HEK293T (cell line): ENCODE results near the gene KCNH6.

Experiments used
- CTCF ChIA-PET: fragments of 350-600 bp; formaldehyde crosslinking; extraction: SDS; loops from one replicate; lab custom pipeline; 2021; ENCODE audit warnings: antibody characterized with exemption, inconsistent platforms; lab: Yijun Ruan, JAX
- POLR2A ChIA-PET: fragments of 350-600 bp; formaldehyde crosslinking; extraction: SDS; loops from one replicate; lab custom pipeline; 2020; ENCODE audit warnings: antibody characterized with exemption, inconsistent platforms; lab: Yijun Ruan, JAX
- DNase-seq: peaks from one replicate; pipeline ENCODE4 v3.0.0; 2012; ENCODE audit warnings: mixed read lengths; ENCODE audit errors: extremely low spot score
- ARNT ChIP-seq: fragments of 450-650 bp; IDR thresholded peaks from 2 replicates; pipeline ENCODE4 v1.6.1; 2017; ENCODE audit warnings: mild to moderate bottlenecking
- BHLHE40 ChIP-seq: fragments of 450-650 bp; IDR thresholded peaks from 2 replicates; pipeline ENCODE4 v1.6.1; 2016; ENCODE audit warnings: mild to moderate bottlenecking, moderate library complexity, borderline replicate concordance
- CTBP1 ChIP-seq: fragments of 450-650 bp; IDR thresholded peaks from 2 replicates; pipeline ENCODE4 v1.6.1; 2016; ENCODE audit warnings: borderline replicate concordance
- ELF4 ChIP-seq: fragments of 450-650 bp; IDR thresholded peaks from 2 replicates; pipeline ENCODE4 v1.6.1; 2017; ENCODE audit warnings: antibody characterized with exemption
- FOXA1 ChIP-seq: fragments of 450-650 bp; IDR thresholded peaks from 2 replicates; pipeline ENCODE4 v1.6.1; 2016; ENCODE audit warnings: mild to moderate bottlenecking
- FOXK2 ChIP-seq: fragments of 450-650 bp; IDR thresholded peaks from 2 replicates; pipeline ENCODE4 v1.6.1; 2016; ENCODE audit warnings: mild to moderate bottlenecking
- FOXM1 ChIP-seq: fragments of 450-650 bp; IDR thresholded peaks from 2 replicates; pipeline ENCODE4 v1.6.1; 2017; ENCODE audit warnings: mild to moderate bottlenecking, borderline replicate concordance
- HDGF ChIP-seq: fragments of 450-650 bp; IDR thresholded peaks from 2 replicates; pipeline ENCODE4 v1.6.1; 2017; ENCODE audit warnings: antibody characterized with exemption, borderline replicate concordance
- L3MBTL2 ChIP-seq: fragments of 450-650 bp; conservative IDR thresholded peaks from 2 replicates; pipeline ENCODE4 v1.6.1; 2016; ENCODE audit warnings: mild to moderate bottlenecking
- LEF1 ChIP-seq: fragments of 450-650 bp; IDR thresholded peaks from 2 replicates; pipeline ENCODE4 v1.6.1; 2017; ENCODE audit warnings: mild to moderate bottlenecking, borderline replicate concordance
- NFRKB ChIP-seq: fragments of 450-650 bp; IDR thresholded peaks from 2 replicates; pipeline ENCODE4 v1.6.1; 2016; ENCODE audit warnings: mild to moderate bottlenecking, moderate library complexity
- SP1 ChIP-seq: fragments of 450-650 bp; IDR thresholded peaks from 2 replicates; pipeline ENCODE4 v1.6.1; 2017
- SUZ12 ChIP-seq: fragments of 450-650 bp; IDR thresholded peaks from 2 replicates; pipeline ENCODE4 v1.6.1; 2016; ENCODE audit warnings: mild to moderate bottlenecking
- TARDBP ChIP-seq: fragments of 450-650 bp; IDR thresholded peaks from 2 replicates; pipeline ENCODE4 v1.6.1; 2016
- ZNF384 ChIP-seq: fragments of 450-650 bp; IDR thresholded peaks from 2 replicates; pipeline ENCODE4 v1.6.1; 2016
- TF ChIP-seq, protein P1 (sequence below): fragments of 450-650 bp; IDR thresholded peaks from 2 replicates; pipeline ENCODE4 v1.6.1; 2016

Gene KCNH6

GRCh38 chr17:63505341-63505740 lies 17.8 kb upstream of the KCNH6 start:
- CTCF ChIA-PET: no interaction called here
- POLR2A ChIA-PET: interaction anchor here (1.0 kb wide), 1 partner anchor 96 kb away, joined by 3 read pairs; the partner anchor contains the start of gene TACO1
- no peak for DNase-seq
- TF ChIP-seq TARDBP: no peak
- no peak for TF ChIP-seq FOXA1
- no peak for TF ChIP-seq ELF4
- no peak for TF ChIP-seq L3MBTL2
- no peak for TF ChIP-seq CTBP1
- TF ChIP-seq BHLHE40: no peak
- TF ChIP-seq ARNT: no peak
- TF ChIP-seq FOXK2: no peak
- TF ChIP-seq ZNF384: no peak
- TF ChIP-seq NFRKB: no peak
- TF ChIP-seq HDGF: no peak
- TF ChIP-seq FOXM1: no peak
- TF ChIP-seq, protein P1, sequence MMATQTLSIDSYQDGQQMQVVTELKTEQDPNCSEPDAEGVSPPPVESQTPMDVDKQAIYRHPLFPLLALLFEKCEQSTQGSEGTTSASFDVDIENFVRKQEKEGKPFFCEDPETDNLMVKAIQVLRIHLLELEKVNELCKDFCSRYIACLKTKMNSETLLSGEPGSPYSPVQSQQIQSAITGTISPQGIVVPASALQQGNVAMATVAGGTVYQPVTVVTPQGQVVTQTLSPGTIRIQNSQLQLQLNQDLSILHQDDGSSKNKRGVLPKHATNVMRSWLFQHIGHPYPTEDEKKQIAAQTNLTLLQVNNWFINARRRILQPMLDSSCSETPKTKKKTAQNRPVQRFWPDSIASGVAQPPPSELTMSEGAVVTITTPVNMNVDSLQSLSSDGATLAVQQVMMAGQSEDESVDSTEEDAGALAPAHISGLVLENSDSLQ: no peak
- TF ChIP-seq LEF1: no peak
- TF ChIP-seq SP1: no peak
- no peak for TF ChIP-seq SUZ12

GRCh38 chr17:63506627-63507026 lies 16.5 kb upstream of the KCNH6 start:
- POLR2A ChIA-PET: no interaction called here
- DNase-seq: no peak
- CTCF ChIA-PET: no interaction called here
- TF ChIP-seq LEF1 (no peak), FOXK2 (no peak), NFRKB (no peak), SUZ12 (no peak), HDGF (no peak), ELF4 (no peak), L3MBTL2 (no peak), BHLHE40 (no peak), ARNT (no peak), TARDBP (no peak), FOXM1 (no peak), CTBP1 (no peak), SP1 (no peak), ZNF384 (no peak), FOXA1 (no peak)
- TF ChIP-seq, protein P1: no peak

GRCh38 chr17:63511331-63511730 lies 11.8 kb upstream of the KCNH6 start:
- no peak for DNase-seq
- ChIA-PET POLR2A (no interaction called here), CTCF (interaction anchor here (0.6 kb wide), 1 partner anchor 31 kb away, joined by 3 read pairs; no protein-coding TSS in a partner anchor)
- no peak for TF ChIP-seq FOXA1
- TF ChIP-seq ELF4: no peak
- no peak for TF ChIP-seq SP1
- TF ChIP-seq HDGF: no peak
- TF ChIP-seq, protein P1: no peak
- no peak for TF ChIP-seq FOXK2
- TF ChIP-seq ZNF384: no peak
- TF ChIP-seq LEF1: no peak
- TF ChIP-seq BHLHE40: no peak
- TF ChIP-seq FOXM1: no peak
- no peak for TF ChIP-seq SUZ12
- TF ChIP-seq L3MBTL2: no peak
- no peak for TF ChIP-seq CTBP1
- TF ChIP-seq TARDBP: no peak
- TF ChIP-seq NFRKB: no peak

GRCh38 chr17:63512388-63512787 lies 10.8 kb upstream of the KCNH6 start:
- TF ChIP-seq SUZ12 (no peak), BHLHE40 (no peak), FOXK2 (no peak), ELF4 (no peak), ZNF384 (no peak), HDGF (no peak), FOXA1 (no peak), TARDBP (no peak), FOXM1 (no peak), LEF1 (no peak), ARNT (no peak), NFRKB (no peak)
- TF ChIP-seq, protein P1: no peak
- no peak for DNase-seq
- ChIA-PET POLR2A (no interaction called here), CTCF (no interaction called here)

GRCh38 chr17:63512896-63513644 lies 10.1 kb upstream of the KCNH6 start:
- ChIA-PET POLR2A (interaction anchor here (1.1 kb wide), 1 partner anchor 10 kb away, joined by 3 read pairs; no protein-coding TSS in a partner anchor), CTCF (no interaction called here)
- TF ChIP-seq, protein P1: no peak
- TF ChIP-seq FOXA1 (no peak), FOXM1 (no peak), ELF4 (no peak), ARNT (no peak), ZNF384 (no peak), FOXK2 (no peak), L3MBTL2 (no peak), BHLHE40 (no peak), TARDBP (no peak), SUZ12 (no peak), LEF1 (no peak)
- no peak for DNase-seq
